Uterus (tissue), 2 donors: ENCODE data around the gene KCNMA1.

Source experiments
- POLR2A ChIP-seq, 2 donors: fragments of 450-650 bp; IDR thresholded peaks; one replicate each; pipeline ENCODE4 v1.6.1; 2016; ENCODE audit warnings: antibody characterized with exemption in 2 of 2, mild to moderate bottlenecking in 1 of 2, moderate library complexity in 1 of 2
- TF ChIP-seq, protein P1 (sequence below), 4 experiments: fragments of 200-600 bp in 2 of 4; fragments of 450-650 bp in 2 of 4; sonication (generic) in 2 of 4; IDR thresholded peaks; one replicate each; pipeline ENCODE4 v1.5.1; 2016 to 2019; ENCODE audit warnings: antibody characterized with exemption in 4 of 4, mild to moderate bottlenecking in 2 of 4, moderate library complexity in 1 of 4

DNA sequence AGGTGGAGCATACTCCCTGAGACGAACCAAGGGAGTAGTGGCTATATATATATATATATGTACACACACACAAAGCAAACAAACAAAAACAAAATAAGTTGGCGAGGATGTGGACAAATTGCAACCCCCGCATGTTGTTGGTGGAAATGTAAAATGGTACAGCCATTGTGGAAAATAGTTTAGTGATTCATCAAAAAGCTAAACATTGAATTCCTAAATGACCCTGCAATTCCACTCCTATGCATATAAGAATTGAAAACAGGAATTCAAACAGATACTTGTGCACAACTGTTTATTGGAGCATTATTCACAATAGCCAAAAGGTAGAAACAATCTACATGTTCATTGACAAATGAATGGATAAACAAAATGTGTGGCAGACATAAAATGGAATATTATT, 407.9 kb downstream of the KCNMA1 start:
- TF ChIP-seq, protein P1, sequence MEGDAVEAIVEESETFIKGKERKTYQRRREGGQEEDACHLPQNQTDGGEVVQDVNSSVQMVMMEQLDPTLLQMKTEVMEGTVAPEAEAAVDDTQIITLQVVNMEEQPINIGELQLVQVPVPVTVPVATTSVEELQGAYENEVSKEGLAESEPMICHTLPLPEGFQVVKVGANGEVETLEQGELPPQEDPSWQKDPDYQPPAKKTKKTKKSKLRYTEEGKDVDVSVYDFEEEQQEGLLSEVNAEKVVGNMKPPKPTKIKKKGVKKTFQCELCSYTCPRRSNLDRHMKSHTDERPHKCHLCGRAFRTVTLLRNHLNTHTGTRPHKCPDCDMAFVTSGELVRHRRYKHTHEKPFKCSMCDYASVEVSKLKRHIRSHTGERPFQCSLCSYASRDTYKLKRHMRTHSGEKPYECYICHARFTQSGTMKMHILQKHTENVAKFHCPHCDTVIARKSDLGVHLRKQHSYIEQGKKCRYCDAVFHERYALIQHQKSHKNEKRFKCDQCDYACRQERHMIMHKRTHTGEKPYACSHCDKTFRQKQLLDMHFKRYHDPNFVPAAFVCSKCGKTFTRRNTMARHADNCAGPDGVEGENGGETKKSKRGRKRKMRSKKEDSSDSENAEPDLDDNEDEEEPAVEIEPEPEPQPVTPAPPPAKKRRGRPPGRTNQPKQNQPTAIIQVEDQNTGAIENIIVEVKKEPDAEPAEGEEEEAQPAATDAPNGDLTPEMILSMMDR (IDR thresholded peaks at IDR 0.05) = no peak
- no peak for TF ChIP-seq POLR2A (IDR thresholded peaks at IDR 0.05)
